Activated T-cell treated with anti-CD3 and anti-CD28 coated beads for 24 hours (primary cell): Measurements from ENCODE around the gene TENM4.

Experiments
- DNase-seq: peaks from one replicate; pipeline ENCODE4 v3.0.0-alpha.2; 2020; ENCODE audit warnings: low read depth

The TENM4 gene

DNA sequence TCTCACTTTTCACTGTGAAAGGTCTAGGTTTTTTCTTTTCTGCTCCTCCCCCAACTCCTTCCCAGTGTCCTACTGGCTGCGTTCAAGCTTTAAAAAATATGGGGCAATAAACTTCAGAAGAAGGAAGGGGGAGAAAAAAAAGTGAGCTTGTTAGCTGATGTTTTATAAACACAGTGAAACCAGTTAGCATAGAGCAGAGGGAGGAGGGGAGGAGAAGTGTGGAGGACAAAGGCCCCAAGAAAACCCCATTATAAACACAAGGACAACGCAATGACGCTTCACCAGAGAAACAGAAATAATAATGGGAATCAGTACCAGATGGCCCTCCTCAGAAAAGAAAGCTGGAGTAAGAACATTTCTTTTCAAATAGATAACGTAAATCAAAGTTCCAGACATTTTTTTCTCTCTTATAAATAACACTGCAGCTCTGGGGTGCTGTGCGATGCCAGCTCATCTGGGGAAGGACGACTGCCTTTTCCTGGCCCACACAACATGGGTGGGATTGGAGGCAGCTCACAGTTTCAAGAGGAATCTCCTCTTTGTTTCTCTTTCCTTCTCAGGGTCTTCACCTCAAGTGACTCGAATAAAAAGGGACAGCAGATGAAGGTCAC lies 630.8 kb downstream of the TENM4 start:
- DNase-seq = no peak

DNA sequence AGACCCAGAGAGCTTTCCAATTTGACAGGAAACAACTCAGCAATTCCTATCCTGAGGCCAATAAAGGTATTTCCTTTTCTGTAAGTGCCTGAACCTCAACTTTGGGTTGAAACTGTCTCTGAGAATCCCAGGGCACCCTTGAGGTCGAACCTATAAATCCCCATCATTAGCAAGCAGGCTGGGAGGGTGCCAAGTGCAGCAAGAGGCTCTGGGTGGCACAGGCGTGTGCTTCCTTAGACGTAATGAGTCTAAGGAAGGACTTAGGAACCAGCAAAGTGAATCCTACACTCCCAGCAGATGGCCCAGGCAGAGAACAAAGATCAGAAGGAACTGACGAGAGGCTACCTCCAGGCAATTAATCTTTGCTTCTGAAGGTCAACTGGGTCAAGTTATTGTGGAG lies 631.9 kb downstream of the TENM4 start:
- DNase-seq = no peak

DNA sequence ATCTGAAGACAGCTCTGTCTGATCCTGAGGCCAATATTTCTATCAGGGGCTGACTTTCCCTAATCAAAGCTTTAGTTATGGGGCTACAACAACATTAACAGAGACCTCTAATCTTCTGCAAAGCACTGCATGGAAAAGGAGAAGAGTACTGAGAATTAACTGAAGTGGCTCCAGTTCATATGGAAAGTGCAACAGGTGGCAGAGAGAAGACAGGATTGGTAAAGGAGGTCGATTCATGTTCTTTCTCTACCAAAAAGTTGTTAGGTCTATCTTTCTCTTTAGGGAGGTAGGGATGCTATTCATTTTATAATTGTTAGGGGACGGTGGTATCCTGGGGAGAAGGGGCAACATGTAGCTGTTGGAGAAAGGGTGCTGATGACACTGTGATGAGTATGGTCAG lies 633.5 kb downstream of the TENM4 start:
- DNase-seq = no peak

DNA sequence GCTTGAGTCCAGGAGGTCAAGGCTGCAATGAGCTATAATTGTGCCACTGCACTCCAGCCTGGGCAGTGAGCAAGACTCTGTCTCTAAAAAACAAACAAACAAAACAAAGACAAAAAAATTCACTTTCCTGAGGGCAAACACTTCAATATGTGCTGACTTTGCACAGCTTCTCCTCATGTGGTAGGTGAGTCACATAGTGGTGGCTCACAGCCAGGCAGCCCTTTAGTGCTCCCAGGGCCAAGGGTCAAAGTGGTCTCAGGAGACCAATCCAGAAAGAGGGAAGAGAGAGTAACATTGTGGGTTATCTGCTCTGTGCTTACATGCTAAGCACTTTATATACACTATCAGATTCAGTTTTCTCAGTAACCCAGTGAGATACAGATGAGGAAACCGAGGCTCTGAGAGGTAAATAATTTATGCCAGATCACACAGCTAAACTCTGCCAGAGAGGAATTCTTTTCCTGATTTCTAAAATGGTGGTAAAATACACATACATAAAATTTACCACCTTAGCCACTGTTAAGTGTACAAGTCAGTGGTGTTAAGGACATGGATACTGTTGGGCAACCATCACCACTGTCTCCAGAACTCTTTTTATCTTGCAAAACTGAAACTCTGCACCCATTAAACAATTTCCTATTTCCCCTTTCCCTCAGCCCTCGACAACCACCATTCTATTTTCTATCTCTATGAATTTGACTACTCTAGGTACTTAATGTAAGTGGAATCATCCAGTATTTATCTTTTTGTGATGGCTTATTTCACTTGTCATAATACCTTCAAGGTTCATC lies 634.4 kb downstream of the TENM4 start:
- no peak for DNase-seq

DNA sequence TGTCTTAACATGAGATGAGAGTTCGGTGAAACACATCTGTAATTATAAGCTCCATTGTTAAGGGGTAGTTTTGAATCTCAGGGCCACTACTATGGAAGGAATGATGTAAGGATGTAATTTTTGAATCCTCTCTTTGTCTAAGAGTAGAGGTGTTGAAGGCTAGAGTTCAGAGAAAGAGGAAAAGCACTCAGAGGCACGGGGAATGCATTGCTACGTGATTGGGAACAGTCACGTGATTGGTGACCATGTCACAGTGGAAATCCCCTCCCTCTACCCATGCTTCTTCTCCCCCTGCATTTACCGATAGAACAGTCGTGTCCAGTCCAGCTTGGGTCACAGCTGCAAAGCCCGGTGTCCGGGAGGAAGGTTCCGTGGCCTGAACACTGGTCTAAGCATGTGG lies 635.8 kb downstream of the TENM4 start:
- DNase-seq = no peak

DNA sequence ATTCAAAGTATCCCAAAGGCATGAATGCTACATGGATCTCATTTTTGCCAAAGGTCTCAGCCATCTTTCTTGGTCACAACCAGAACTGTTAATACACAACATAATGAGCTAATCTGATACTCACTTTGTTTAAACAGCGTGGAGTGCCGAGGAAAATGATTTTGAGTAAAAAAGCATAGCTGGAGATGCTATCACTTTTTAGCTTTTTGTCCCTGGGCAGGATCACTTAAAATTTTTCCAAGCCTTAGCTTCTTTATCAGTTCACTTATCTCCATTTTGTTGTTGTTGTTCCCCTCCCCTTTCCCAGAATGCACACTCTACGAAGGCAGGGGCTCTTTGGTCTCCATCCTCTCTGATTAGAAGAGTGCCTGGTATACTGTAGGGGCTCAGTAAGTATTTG lies 636.8 kb downstream of the TENM4 start:
- no peak for DNase-seq

GRCh38 chr11:78802058-78802761 lies 638.6 kb downstream of the TENM4 start:
- DNase-seq = no peak

DNA sequence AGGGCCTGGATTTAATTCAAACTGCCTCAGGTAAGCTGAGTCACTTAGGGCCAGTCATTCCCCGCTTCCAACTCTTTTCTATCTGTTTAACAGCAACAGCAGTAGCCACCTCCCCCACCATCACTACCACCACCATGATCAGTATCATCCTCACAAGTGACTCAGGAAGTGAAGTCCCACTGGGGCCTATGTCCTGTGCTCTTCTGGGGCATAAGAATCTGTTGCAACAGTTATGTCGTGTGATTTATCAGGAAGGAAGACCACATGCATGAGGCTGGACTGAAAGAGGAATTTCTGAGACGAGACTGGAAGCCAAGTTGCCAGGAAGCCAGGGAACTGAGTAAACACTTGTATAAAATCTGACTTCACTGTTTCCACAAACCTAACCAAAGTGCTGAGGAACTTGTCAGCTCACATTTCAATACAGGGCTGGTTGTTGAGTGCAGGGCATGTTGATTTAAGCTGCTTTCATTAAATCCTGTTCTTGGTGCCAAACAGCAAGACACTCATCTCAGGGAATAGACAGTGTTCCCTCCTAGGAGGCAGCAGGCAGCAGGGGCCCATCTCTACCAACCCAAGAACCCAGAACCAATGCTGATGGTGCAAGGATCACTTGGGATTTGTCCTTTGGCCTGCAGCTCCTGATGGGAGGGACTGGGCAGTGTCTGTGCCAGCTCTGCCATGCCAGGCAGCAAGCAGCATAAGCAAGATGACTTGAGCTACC lies 639.5 kb downstream of the TENM4 start:
- no peak for DNase-seq

GRCh38 chr11:78800756-78801155 lies 640.1 kb downstream of the TENM4 start:
- DNase-seq = no peak

GRCh38 chr11:78800096-78800690 lies 640.6 kb downstream of the TENM4 start:
- no peak for DNase-seq

DNA sequence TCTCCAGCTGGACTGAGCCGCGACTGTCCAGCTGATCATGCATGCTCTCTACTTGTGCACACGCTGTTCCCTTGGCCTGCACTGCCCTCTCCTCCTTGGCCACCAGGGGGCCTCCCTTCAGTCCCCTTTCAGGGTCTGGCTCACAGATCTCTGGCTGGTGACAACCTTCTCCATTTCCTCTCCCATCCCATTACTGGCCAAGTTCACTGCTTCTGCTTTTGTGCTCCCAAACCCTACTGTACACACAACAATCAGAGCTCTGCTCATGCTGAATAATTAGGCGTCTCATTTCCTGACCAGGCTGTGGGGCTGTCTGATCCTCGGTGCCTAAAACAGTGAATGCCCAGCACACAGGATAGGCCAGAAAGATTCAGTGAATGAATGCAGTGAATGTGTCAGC lies 642.2 kb downstream of the TENM4 start:
- DNase-seq = no peak

GRCh38 chr11:78797559-78797958 lies 643.3 kb downstream of the TENM4 start:
- DNase-seq = no peak

- DNase-seq = no peak
Measured at GRCh38 chr11:78796956-78797355, 643.9 kb downstream of the TENM4 start.

DNA sequence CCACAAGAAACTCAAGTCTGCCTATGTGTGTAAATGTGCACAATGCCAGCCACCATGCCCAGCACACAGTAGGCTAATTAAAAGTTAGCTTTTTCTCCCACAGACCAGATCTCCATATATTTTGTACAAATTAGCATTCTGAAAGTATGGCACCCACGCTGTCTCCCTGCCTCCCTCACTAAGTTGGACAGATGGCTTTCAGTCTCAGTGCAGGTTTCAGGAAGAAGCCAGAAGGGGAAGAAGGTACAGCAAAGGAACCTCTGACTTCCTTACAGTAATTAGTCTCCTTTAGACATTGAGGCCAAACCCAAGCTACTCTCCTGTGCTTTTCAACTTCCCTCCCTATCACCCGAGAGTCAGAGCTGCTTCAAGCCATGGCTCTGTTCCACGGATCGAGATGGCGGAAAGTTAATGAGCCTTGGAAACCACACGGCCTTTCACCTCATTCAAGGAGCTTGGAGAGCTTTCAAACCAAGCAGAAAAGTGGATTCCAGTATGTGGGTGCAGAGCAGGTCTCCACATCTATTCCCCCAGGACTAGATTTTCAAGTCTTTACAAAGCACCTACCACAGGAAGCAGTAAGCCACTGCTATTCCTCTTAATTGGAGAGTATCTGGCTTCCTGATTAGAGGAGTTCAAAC lies 645.1 kb downstream of the TENM4 start:
- DNase-seq = no peak

DNA sequence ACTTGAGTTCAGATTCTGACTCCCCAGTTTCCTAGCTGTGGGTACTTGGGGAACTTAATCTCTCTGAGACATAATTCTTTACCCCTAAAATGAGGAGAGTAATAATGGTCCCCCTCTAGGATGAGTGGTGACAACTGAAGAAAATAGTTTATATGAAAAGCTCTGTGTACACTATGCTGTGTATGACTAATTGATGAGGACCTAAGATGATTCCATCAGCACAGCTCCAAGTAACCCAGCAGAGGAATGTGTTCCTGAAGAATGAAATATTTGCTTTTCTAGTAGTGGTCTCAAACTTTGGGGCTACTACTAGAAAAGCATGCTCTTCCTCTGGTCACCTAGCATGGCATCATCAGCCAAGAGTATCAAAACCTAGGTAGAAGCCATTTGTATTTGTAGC lies 648.9 kb downstream of the TENM4 start:
- no peak for DNase-seq

DNA sequence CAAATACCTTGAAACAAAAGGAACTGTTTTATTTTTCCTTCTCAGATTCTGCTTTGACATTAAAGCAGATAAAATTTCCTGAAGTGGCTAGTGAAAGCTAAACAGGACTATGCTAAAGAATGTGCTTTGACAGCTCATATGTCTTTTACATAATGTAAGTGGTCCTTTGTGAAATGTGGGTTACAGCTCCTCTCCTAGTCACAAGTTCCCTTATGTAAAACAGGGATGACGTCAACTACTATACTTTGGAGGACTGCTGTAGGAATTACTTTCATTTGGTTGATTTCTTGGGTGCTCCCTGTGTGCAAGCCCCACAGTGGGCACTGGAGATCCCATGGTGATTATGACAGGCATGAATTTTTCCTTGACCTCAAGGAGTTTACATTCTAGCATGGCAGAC lies 649.6 kb downstream of the TENM4 start:
- DNase-seq = no peak

DNA sequence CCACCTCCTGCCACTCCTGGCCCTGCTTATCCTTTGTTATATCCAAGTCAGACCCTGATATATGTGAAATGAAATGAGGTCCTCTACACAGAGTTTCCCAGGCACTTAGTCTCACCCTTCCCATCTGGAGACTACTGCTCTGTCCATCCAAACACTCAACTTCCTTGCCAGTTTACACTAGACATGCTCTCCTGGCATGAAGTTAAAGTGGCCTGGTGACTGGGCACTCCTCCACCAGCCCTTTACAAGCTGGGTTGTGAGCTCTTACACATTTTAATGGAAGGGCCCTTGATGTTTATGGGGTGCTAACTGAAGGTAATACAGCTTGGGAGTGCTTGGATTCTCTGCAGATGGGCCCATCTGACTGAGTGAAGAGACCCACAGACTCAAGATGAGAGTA lies 650.0 kb downstream of the TENM4 start:
- no peak for DNase-seq

GRCh38 chr11:78789375-78789774 lies 651.5 kb downstream of the TENM4 start:
- DNase-seq = no peak

- no peak for DNase-seq
Measured at GRCh38 chr11:78788533-78788932, 652.3 kb downstream of the TENM4 start.

- DNase-seq = no peak
Measured at GRCh38 chr11:78787696-78788095, 653.1 kb downstream of the TENM4 start.

DNA sequence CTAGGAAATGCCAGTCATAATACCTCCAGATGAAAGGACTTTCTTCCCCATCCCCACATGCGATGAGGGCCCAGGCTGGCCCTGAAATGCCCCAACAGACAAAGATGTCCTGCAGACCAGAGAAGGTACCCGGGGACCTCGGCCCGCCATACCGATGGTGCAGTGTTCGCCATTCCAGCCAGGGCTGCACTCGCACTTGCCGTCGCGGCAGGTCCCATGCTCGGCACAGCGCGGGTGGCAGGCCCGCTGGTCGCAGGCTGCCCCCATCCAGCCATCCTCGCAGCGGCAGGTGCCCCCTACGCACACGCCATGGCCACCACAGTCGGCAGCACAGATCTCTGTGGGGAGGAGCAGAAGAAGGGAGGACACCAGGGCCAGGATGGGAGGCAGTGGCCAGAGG lies 654.1 kb downstream of the TENM4 start:
- DNase-seq = no peak

DNA sequence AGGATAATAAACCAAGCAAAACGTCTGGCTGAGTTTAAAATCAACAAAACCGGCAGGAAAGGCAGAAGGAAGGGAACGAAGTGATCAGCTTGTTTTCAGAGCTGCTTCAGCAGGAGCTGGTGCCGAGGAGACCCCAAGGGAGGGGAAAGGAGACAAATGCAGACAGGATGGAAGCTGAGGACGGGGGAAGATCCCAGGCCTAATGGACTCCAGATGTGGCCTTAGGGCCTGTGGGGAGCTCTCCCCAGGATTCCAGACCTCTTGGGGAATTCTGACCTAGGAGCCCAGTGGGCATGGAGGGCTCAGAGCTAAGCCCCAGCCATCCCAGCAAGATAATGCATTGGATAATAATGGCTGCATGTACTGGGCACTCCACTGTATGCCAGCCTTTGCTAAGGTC lies 654.7 kb downstream of the TENM4 start:
- DNase-seq = no peak
